Activated naive CD4-positive, alpha-beta T cell treated with Interleukin-2 at 50 U/mL for 16 hours (primary cell): ENCODE data around the gene NTN4.
A peak's percentile ranks its signal among the peaks of the same experiment; 100 is the strongest.
"Not testable (repeated sequence)": the region's sequence is repeated elsewhere in the genome, so short reads cannot be mapped to it uniquely, and the experiment has no call there.

Source experiments
- DNase-seq: peaks from one replicate; pipeline ENCODE4 v3.0.0-alpha.2; 2020

The NTN4 gene

GRCh38 chr12:95790033-95790916 lies at the start of gene NTN4:
Gene NTN4, minus strand, starts transcription at chr12:95790764. Its CDS starts 455 bp downstream, at chr12:95790309.
- DNase-seq: peak; percentile 21

DNA sequence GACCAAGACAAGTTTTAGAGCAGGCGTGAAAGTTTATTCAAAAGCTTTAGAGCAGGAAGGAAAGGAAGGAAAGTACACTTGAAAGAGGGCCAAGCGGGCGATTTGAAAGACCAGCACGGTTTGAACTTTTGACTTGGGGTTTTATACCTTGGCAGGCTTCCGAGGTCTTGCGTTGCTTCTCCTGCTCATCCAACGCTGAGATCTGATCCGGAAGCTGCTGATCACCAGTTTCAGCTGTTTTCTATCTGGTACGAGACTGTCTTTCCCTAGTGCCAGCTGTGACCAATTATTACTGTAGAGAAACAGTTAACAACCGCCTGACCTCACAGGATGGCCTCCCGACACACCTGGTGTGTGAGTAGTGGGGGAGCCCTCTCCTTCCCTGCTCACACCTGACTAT lies 47.6 kb upstream of the NTN4 start:
- no peak for DNase-seq

DNA sequence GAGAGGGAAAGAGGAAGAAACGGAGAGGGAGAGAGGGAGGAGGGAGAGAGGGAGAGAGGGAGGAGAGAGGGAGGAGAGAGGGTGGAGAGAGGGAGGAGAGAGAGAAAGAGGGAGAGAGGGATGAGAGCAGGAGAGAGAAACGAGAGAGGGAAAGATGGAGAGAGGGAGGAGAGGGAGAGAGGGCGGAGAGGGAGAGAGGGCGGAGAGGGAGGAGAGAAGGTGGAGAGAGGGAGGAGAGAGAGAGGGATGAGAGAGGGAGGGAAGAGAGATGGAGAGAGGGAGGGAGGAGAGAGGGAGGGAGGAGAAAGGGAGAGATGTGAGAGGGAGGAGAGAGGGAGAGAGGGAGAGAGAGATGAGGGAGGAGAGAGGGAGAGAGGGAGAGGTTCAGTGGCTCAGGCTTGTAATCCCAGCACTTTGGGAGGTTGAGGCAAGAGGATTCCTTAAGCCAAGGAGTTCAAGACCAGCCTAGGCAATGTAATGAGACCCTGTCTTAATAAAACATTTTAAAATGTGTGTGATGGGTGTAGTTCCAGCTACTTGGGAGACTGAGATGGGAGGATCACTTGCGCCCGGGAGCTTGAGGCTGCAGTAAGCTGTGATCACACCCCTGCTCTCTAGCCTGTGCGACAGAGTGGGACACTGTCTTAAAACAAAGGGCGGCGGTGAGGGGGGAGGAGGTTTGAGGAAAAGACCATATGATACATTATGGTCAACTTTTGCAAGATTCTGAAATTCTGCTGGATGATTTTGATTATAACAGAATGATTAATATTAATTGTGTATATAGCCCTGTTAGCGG lies 46.9 kb upstream of the NTN4 start:
- DNase-seq: no peak

GRCh38 chr12:95836630-95837239 lies 46.2 kb upstream of the NTN4 start:
- DNase-seq: no peak

DNA sequence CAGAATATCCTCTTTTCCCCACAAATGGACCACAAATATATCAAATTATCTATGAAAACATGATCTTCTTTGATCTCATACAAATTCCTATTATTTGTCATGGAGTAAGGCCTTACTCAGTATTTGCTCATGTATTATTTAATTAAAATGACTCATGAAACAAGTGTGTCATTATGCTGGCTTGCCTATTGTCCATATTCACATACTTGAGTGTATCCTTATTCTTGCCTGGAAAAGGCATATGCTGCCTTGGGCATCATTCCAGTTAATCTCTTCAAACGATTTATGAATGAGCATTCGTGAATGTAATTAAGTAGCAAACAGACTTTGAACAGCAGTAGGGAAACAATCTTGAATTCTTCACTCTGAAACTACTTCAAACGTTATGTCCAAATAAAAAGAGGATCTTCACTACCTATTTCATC lies 45.6 kb upstream of the NTN4 start:
- no peak for DNase-seq

- no peak for DNase-seq
Measured at GRCh38 chr12:95834572-95834971, 44.0 kb upstream of the NTN4 start.

DNA sequence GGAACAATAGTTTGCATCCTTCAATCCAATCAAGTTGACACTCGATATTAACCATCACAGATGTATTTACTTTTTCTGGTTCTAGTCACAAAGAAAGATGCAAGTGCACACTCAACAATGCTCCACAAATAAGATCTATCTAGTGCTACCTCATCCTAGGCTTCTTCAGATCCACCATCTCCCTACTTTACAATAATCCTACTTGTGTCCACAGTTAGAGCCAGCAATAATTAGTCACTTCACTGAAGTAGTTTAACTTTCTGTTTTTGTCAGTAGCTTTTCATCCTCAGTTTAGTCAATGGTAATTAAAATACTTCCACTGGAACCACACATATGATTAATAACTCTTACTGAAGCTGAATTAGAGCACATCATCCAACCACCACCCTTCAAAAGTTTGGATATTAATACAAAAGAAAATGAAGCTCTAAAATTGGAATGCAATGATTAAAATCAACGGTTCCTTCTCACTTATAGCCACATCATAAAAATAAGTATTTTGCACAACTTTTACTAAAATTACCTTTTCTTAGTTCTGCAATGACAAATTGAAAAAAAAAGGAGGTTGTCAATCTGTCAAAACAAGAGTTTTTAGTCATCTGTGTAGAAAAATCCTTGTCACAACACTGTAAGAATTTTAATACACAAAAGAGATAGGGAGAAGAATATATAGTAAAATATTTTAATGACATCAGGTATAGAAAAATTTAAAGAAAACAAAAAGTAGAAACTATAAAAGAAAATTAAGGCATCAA lies 39.9 kb upstream of the NTN4 start:
- no peak for DNase-seq

GRCh38 chr12:95829395-95829794 lies 38.8 kb upstream of the NTN4 start:
- DNase-seq: no peak

DNA sequence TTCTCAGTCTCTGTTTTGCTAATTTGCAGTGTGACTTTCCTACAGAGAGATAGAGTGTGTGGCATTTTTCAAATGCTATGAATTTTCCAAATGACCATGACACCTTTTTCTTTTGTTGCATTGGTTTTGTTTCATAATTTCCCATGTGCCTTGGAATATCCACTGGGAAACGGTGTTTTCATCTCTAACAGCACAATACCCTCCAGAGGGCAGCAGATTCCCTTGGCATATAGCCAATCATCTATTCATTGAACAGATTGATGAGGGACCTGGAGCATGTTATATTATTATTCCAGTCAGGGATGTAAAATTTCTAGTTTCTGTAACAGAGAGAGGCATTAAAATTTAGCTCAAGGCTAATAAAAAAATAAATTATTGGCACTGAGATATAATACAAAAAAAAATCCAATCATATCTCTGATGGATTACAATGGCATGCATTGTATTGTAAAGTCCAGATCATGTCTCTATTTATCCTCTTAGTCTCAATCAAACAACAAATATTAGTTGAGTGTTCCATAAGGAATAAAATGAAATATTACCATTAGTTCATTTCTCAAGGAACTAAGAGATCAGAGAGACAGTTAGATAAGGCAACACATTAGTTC lies 29.6 kb upstream of the NTN4 start:
- no peak for DNase-seq

GRCh38 chr12:95815632-95816212 lies 25.2 kb upstream of the NTN4 start:
- no peak for DNase-seq

DNA sequence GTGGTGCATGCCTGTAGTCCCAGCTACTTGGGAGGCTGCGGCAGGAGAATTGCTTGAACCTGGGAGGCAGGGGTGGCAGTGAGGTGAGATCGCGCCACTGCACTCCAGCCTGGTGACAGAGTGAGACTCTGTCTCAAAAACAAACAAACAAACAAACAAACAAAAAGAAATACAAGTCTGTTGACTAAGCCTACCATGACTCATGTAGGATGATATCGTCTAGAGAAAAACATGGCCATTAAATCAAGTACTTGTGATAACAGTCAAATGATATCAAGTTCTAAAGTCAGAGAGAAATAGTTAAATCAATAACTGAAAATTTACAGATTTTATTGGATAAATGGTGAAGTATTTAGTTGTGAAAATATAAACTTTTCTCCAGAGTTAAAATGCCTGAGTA lies 21.6 kb upstream of the NTN4 start:
- not testable (repeated sequence) for DNase-seq

- DNase-seq: no peak
Measured at GRCh38 chr12:95810411-95810810, 19.8 kb upstream of the NTN4 start.

- DNase-seq: no peak
Measured at GRCh38 chr12:95809000-95809680, 18.6 kb upstream of the NTN4 start.

DNA sequence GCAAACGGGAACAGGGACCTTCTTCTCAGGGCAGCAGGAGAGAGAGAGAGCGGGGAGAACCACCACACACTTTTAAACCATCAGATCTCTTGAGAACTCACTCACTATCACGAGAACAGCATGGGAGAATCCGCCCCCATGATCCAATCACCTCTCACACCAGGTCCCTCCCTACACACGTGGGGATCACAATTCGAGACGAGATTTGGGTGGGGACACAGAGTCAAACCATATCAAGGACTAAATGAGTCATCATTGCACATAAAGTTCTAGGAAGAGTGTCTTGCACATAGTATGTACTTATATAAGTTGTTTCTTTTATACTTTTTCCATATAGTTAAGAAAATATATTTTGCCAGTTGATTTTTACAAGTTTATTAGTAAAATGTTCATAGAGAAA lies 17.6 kb upstream of the NTN4 start:
- DNase-seq: no peak

DNA sequence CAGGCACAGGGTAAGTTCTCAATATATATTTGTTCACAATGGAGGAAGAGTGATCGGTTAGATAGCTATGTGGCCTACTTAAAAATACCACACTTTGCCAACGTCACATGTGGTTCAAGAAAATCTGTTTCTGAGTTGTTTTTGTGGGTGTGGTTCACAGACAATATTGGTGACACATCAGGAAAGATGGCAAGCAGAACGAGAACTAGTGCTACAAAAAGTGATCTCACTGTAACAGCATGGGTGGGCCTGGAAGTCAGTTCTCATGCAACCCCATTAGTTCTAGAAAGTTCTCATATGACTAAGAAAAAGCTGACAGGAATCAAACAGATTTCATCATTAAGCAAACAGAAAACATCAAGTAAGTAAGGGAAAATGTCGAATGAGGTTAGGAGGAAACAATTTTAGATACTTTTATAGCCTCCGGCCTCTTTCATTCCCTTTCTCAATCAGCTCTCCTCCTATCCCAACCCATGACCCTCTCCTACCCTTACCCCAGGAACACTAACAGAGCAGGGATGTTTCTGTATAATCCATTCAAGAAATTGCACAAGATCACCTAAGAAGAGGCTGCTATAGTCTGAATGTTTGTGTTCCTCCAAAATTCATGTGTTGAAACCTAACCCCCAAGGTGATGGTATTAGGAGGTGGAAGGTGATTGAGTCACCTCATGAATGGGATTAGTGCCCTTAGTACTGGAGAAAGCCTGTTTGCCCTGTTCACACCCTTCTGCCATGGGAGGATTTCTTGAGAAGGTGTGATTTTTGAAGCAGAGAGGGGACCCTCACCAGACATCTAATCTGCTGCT lies 15.5 kb upstream of the NTN4 start:
- peak; percentile 26 for DNase-seq

DNA sequence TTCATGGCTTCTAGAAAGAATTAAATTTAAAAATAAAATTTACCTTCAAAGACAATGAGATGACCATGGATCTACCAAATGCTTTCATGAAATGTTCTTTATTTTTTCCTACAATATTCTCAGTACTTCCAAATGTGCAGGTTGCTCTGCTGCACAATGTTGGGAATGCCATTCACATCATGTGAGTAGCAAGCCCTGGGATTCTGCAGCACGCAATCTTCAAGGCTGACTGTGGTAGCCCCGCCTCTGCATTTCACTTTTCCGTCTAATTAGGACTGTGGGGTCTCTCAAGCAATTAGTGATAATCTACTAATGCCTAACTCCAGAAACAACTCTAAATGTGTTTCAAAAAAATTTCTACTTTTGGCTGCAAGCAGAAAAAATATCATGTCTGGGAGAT lies 13.7 kb upstream of the NTN4 start:
- no peak for DNase-seq

DNA sequence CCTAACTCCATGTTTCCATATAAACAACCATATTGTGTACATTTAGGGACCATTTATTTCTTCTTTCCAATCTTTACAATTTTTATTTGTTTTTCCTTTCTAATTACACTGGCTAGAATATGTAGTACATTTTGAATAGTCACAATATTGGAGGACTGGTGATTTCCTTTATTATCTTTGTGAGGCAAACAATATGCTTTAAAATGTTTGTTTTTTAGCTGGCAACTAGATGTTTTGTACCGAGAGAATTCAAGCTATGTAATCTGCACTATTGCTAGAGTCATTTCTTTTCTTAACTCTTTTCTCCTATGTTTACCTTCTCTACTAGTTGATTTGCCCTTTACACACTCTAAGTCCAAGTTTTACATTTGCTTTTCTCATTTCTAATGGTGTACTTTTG lies 13.3 kb upstream of the NTN4 start:
- DNase-seq: no peak

- DNase-seq: no peak
Measured at GRCh38 chr12:95802482-95803270, 12.1 kb upstream of the NTN4 start.

DNA sequence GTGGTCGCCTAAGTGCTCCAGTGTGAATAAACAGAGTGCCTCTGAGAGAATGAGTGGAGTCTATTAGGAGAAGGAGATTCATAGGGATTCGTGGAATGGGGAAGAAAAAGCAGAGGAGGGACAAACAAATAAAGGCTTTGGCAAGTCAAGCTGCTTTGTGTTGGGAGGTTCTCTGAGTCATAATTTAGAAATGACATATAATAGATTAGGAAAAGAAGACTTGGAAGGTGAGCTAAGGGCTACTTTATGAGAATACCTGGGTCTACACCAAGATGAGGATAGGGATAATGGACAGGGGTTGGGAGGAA lies 6.4 kb upstream of the NTN4 start:
- DNase-seq: no peak
